Effector CD8-positive, alpha-beta T cell (primary cell): ENCODE data around the gene TASOR.
"Not testable (repeated sequence)": the region's sequence is repeated elsewhere in the genome, so short reads cannot be mapped to it uniquely, and the experiment has no call there.

Experiments
- DNase-seq: peaks from one replicate; lab custom pipeline; 2025; lab: John Stamatoyannopoulos, UW
- total RNA-seq, 4 experiments: gene quantifications; one replicate each; lab custom pipeline; 2026; lab: John Stamatoyannopoulos, UW

TASOR gene, protein sequence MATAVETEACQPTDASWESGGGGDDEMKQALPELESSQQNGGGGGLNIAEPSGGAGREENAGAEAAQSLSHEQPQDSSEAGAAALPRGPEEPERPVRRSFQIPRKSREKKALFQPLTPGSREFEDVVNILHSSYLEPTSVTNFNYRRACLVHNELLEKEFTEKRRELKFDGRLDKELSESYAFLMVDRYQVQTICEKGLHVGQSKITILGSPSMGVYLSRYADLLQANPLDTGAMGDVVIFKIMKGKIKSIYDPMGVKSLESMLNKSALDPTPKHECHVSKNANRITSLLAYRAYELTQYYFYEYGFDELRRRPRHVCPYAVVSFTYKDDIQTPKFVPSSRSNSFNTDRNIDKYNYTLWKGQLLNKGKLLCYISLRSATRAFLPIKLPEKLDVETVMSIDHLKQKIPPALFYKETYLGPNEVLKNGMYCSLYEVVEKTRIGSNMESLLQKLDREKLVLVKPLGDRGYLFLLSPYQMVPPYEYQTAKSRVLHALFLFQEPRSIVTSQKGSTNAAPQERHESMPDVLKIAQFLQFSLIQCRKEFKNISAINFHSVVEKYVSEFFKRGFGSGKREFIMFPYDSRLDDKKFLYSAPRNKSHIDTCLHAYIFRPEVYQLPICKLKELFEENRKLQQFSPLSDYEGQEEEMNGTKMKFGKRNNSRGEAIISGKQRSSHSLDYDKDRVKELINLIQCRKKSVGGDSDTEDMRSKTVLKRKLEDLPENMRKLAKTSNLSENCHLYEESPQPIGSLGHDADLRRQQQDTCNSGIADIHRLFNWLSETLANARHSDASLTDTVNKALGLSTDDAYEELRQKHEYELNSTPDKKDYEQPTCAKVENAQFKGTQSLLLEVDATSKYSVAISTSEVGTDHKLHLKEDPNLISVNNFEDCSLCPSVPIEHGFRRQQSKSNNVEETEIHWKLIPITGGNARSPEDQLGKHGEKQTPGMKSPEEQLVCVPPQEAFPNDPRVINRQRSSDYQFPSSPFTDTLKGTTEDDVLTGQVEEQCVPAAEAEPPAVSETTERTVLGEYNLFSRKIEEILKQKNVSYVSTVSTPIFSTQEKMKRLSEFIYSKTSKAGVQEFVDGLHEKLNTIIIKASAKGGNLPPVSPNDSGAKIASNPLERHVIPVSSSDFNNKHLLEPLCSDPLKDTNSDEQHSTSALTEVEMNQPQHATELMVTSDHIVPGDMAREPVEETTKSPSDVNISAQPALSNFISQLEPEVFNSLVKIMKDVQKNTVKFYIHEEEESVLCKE (N-terminal part only)
- total RNA-seq, result 225 to 300 (median 264) reads per million in 4 experiments

DNA sequence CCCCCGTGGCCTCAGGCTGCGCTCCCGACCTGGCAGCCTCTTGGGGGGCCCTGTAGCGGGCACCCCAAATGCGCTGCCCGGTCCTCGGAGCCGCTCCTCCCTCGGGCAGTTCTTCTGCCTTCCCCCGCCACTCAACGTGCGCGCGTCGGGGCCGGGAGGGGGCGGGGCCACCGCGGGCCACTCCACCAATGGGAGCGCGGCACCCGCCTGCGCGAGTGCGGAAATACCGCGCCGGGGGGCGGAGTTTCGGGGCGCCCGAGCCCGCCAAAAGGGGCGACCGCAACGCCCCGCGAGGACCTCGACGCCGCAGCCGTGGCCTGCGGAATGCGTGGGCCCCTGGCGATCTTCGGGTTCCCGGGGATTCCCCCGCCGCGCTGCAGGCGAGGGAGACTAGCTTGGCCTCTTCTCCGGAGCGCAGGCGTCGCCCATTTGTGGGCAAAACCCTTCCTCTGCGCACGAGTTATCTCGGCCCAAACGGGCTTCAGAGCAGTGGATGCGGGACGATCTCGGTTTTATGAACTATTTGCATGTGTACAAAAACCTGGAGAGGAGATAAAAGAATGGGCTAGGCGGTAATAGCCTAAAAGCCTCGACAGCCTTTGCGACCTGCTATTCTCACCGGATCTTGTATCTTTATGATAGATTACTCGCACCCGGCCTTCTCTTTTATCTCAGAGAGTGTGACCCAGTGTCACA is at the start of gene TASOR:
Gene TASOR (minus strand): TSS at position 144 of the 696 bp plus-strand sequence. CDS start 259 bp downstream, outside the sequence.
- peak; percentile 77 for DNase-seq

DNA sequence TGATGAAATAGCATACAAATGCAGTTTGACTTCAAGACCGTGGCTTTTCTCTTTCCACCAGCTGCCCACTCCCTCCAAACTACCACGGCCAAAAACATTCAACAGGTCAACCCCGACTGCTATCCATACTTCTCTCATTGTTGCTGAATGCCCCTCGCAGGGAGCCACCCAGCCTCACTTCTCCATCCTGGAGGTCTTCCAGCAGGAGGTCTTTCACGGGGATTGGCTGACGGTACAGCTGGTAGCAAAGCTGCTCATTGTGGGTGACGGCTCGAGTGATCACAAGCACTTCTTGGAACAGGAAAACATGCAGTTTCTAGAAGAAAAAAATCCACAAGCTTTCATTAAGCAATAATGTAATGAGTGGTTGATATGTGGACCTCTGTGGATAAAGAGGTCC is 49.0 kb upstream of the TASOR start:
- DNase-seq, result no peak

DNA sequence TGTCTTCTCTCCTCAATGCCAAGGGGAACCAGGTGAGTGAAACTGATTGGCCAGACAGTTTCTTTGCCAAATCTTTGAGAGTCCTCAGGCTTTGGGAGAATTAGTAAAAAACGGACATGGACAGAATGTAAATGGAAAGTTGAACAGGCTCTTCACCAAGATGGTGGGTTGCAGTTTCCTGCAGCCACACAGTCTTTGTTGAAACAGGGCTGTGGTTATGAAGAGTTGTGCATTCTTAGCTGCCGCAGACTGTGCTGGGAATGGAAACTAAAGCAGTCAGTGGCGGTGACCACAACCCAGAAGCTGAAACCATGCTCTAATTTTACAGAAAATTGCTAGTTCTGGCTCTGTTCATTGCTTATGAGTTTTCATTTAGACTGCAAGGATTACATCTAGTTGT is 42.1 kb upstream of the TASOR start:
- DNase-seq, result peak; percentile 7

DNA sequence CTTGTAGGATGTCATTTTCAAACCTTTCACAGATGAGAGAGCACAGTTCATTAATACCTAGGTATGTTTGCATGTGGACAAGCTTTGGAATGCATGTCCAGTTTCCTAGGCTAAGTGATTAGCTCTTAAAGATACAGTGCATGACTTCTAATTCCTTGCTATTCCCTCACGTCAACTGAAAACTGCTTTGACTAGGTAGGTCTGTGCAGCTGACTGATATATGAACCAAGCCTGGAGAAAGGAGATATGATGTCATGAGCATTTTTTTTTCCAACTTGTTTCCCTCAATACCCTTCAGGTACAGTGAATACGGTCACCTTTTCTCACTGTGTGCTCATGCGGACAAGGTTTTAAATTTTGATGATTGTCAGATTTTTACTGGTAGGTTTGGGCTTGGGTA is 41.6 kb upstream of the TASOR start:
- no peak for DNase-seq

GRCh38 chr3:56720849-56721248 is 37.8 kb upstream of the TASOR start:
- no peak for DNase-seq

DNA sequence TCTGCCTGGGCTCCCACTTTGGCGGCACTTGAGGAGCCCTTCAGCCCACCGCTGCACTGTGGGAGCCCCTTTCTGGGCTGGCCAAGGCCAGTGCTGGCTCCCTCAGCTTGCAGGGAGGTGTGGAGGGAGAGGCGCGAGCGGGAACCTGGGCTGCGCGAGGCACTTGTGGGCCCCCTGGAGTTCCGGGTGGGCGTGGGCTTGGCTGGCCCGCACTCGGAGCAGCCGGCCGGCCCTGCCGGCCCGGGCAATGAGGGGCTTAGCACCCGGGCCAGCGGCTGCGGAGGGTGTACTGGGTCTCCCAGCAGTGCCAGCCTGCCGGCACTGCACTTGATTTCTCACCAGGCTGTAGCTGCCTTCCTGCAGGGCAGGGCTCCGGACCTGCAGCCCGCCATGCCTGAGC is 35.7 kb upstream of the TASOR start:
- DNase-seq, result not testable (repeated sequence)

DNA sequence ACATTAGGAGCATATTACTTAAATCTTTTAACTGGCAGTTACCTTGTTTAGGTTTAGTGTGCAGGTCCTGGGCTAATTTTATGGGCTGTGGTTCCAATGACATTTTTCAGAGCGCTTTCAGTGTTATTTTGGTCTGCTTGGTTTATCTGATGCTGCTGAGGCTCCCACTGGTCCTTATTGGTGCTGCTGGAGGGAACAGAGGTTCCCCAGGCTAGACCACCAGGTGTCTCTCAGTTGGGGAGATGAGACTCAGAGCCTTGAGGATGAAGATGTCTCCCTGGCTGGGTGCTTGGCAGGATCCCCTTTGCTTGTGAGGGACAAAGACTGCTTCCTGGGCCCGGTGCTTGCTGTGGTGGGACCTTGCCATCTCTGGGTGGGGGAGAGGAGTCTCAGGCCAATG is 28.3 kb upstream of the TASOR start:
- DNase-seq, result no peak

GRCh38 chr3:56707412-56707811 is 24.3 kb upstream of the TASOR start:
- DNase-seq, result not testable (repeated sequence)

DNA sequence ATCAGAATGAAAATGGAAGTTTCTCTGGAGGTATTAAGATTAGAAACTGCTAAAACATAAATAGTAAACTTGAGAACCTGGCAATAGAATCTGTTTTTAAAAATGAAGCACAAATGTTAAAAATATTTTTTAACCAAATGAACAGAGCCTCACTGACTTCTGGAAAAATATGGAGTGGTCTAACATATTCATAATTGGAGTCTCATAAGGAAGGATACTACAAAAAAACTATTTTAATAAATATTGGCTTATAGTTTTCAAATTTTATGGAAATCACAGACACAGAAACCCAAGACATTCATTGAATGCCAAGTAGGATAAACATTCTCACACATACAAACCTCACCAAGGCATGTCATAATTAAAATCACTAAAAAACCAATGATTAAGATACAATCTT is 23.6 kb upstream of the TASOR start:
- DNase-seq, result no peak

- DNase-seq, result no peak
Observed at GRCh38 chr3:56704706-56705105, 21.6 kb upstream of the TASOR start.

GRCh38 chr3:56702490-56703315 is 19.6 kb upstream of the TASOR start:
- no peak for DNase-seq

DNA sequence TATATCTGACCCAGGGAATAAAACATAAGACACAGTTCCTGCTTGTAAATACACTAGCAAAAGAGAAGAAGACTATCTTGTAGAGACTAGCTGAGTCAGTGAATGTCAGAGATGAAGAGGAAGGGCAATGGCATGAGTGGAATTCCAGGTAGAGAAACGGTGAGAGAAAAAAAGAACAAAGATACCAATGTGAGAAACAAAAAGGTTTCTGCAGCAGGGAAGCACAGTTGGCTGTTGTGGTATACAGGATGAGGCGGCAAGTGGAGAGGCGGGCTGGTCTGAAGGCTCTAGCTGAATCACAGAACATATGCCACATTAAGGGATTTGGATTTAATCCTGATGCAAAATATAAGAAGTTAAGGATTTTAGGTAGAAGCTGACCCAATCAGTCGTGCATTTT is 17.1 kb upstream of the TASOR start:
- DNase-seq, result no peak

GRCh38 chr3:56694867-56695683 is 12.0 kb upstream of the TASOR start:
- DNase-seq, result no peak

DNA sequence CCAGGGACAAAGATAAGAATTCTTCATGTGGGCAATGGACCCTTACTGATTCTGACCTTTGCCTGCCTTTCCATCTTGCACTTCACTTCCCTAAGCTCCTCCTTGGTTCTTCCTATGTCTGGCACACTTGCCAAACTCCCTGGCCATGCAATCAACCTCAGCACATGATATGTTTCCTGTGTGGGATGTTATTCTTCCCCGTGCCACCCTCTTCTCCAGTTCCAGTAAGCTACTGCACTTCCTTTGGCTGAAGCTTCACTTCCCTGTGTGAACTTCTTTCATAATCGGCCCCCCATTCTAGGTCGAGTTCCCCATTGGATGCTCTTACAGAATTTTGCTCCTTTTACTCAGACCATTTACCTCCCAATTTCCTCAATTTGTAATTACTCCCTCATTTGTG is 10.7 kb upstream of the TASOR start:
- DNase-seq, result no peak

GRCh38 chr3:56692520-56693433 is 9.7 kb upstream of the TASOR start:
- DNase-seq, result not testable (repeated sequence)

DNA sequence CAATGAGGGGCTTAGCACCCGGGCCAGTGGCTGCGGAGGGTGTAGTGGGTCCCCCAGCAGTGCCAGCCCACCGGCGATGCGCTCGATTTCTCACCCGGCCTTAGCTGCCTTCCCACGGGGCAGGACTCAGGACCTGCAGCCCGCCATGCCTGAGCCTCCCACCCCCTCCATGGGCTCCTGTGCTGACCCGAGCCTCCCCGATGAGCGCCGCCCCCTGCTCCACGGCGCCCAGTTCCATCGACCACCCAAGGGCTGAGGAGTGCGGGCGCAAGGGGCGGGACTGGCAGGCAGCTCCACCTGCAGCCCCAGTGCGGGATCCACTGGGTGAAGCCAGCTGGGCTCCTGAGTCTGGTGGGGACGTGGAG is 8.9 kb upstream of the TASOR start:
- DNase-seq, result not testable (repeated sequence)

- DNase-seq, result no peak
Observed at GRCh38 chr3:56691165-56692000, 8.3 kb upstream of the TASOR start.

DNA sequence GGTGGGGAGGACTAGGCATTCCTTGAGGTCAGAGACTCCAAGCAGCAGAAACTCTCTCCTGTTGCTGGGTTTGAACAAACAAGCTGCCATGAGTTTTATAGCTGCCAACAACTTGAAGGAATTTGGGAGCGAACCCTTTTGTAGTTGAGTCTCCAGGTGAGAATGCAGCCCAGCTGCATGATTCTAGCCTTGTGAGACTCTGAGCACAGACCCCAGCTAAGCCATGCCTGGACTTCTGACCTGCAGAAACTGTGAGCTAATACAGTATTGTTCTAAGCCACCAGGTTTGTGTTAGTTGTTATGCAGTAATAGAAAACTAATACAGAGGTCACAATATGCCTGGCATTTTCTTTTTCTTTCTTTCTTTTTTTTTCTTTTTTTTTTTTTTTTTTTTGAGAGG is 6.2 kb upstream of the TASOR start:
- no peak for DNase-seq
